ENCODE results near the gene HNRNPA1L2. TPM values are rescaled to one million over a fixed set of nuclear protein-coding genes. Genes with fewer than 3 reads are reported as not detected.

Gene HNRNPA1L2
- total and polyA plus RNA-seq, 8 donors, result 2.9 to 49.6 (median 5.6) TPM; not detected in 2

DNA sequence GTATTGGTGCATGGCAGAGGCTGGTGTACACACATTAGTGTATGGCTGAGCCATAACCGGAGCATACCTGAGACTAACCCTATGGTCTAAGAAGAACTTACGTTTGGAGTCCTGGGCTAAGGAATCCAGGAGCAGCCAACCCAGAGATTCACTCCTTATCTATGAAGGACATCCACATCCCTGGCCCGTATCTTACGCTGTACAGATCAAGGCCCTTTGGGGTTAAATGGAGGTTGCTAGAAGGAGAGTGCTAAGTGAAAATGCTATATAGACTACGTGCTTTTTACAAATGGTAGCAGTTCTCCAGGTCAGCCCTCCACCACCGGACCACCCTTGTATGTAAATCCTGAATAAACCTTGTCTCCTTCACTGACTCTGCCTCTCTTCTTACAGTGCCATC, 8.5 kb downstream of the HNRNPA1L2 start:
- intact Hi-C loops (cut with DNase I; ENCODE audit: low total_unique reads), result no loop called here
- WGBS, 5 donors, result 68 to 82% (median 74%) methylated on average over 6 of the region's 6 CpGs

DNA sequence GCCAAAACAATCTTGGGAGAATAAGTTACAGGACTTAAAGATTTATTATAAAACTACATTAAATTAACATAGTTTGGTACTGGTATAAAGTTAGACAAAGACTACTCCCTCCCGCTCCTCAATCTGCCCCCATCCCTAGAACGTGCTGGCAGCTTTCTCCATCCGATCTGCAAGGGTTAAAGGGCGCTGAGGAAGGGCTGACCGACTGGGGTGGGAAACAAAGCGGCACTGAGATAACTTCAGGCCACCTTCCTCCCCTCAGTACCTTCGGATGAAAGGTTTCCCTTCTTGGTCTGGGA, 9.6 kb downstream of the HNRNPA1L2 start:
- 0 to 1% (median 0%) methylated on average over 7 of the region's 7 CpGs for WGBS, 5 donors

More for the DNA sequence above, 8.5 kb downstream of the HNRNPA1L2 start:
- Histone ChIP-seq H3K27me3 (no peaks in the 10 kb centered on the region), H3K9me3 (no peaks in the 10 kb centered on the region), H3K27ac (no peak overlapping the region), H3K4me1 (peaks cover 13 to 38% (median 30%) of the 10 kb centered on the region in 4 donors), H3K36me3 (peaks cover 0 to 14% (median 11%) of the 10 kb centered on the region in 4 donors), H3K4me3 (peak overlapping the region; percentile 56 to 82 (median 76))
- DNase-seq, result peak in 1 of 2 donors; percentile 10
- TF ChIP-seq, protein P1, sequence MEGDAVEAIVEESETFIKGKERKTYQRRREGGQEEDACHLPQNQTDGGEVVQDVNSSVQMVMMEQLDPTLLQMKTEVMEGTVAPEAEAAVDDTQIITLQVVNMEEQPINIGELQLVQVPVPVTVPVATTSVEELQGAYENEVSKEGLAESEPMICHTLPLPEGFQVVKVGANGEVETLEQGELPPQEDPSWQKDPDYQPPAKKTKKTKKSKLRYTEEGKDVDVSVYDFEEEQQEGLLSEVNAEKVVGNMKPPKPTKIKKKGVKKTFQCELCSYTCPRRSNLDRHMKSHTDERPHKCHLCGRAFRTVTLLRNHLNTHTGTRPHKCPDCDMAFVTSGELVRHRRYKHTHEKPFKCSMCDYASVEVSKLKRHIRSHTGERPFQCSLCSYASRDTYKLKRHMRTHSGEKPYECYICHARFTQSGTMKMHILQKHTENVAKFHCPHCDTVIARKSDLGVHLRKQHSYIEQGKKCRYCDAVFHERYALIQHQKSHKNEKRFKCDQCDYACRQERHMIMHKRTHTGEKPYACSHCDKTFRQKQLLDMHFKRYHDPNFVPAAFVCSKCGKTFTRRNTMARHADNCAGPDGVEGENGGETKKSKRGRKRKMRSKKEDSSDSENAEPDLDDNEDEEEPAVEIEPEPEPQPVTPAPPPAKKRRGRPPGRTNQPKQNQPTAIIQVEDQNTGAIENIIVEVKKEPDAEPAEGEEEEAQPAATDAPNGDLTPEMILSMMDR (IDR thresholded peaks at IDR 0.05), result no peak
- no peak for TF ChIP-seq EP300 (IDR thresholded peaks at IDR 0.05)
- no peak for TF ChIP-seq POLR2A (IDR thresholded peaks at IDR 0.05)
- TF ChIP-seq POLR2AphosphoS5 (IDR thresholded peaks at IDR 0.05), result no peak

DNA sequence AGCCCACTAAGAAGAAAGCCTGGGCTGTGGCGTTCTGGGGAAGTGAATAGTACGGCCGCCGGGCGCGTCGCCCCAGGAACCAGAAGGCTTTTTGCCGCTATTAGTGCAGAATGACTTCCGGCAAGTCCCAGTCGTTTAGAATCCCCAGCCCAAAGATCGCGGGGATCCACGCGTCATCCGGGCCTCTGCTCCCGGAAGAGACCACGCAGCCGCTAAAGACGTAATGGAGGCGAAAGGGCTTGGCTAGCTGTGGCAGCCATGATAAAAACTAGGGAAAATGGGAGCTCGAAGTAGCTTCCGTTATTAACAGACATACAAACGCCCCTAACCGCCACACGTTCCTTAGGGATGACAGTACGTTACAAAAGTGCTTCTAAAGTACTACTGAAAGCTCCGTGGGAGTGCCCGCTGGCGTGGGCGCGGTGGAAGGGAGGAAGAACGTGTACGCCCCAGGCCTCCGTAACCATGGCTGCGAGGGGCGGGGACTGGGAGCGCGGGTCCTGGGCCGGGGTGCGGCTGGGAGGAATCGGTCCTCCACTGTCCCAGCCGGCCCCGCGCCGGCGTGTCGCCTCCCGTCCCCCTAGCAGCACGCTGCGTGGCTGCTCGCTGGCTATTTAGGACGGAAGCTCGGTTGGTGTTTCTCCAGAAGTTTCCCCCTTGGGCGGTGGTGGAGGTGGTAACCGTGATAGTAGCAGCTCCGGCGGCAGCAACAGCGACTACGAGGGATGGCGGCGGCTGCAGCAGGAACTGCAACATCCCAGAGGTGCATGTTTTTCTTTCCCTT, 10.2 kb downstream of the HNRNPA1L2 start, which contains the start of gene SUGT1:
SUGT1 (plus strand) TSS at position 641 of the 784 bp plus-strand sequence; CDS start at position 726, 85 bp downstream.
- Histone ChIP-seq H3K36me3 (peaks cover 0 to 15% (median 13%) of the 10 kb centered on the region in 4 donors), H3K9me3 (no peaks in the 10 kb centered on the region), H3K4me3 (peak within 1 kb of the TSS; percentile 56 to 82 (median 76)), H3K4me1 (peaks cover 13 to 51% (median 36%) of the 10 kb centered on the region in 4 donors), H3K27me3 (no peaks in the 10 kb centered on the region), H3K27ac (peak within 1 kb of the TSS; percentile 91 to 98 (median 97))
- intact Hi-C loops (cut with DNase I; ENCODE audit: low total_unique reads), result no loop called here
- TF ChIP-seq, protein P1 (IDR thresholded peaks at IDR 0.05), result peak in 5 of 7 experiments; percentile 49 to 71 (median 58)
- TF ChIP-seq EP300 (IDR thresholded peaks at IDR 0.05), result no peak
- peak; percentile 90 to 99 (median 95) for TF ChIP-seq POLR2AphosphoS5 (IDR thresholded peaks at IDR 0.05)
- TF ChIP-seq POLR2A (IDR thresholded peaks at IDR 0.05), result peak in 1 of 4 donors; percentile 56
- peak; percentile 98 to 99 for DNase-seq
- 0% methylated on average over 52 to 61 of the region's 61 CpGs for WGBS, 5 donors

More for the DNA sequence above, 9.6 kb downstream of the HNRNPA1L2 start:
- intact Hi-C loops (cut with DNase I; ENCODE audit: low total_unique reads), result no loop called here
- H3K4me3 ChIP-seq, result peak overlapping the region; percentile 56 to 82 (median 76)
- peak overlapping the region; percentile 91 to 98 (median 97) for H3K27ac ChIP-seq
- peaks cover 0 to 14% (median 11%) of the 10 kb centered on the region in 4 donors for H3K36me3 ChIP-seq
- H3K4me1 ChIP-seq, result peaks cover 13 to 49% (median 35%) of the 10 kb centered on the region in 4 donors
- DNase-seq, result no peak
- TF ChIP-seq POLR2A (IDR thresholded peaks at IDR 0.05) (peak in 1 of 4 donors; percentile 11), EP300 (IDR thresholded peaks at IDR 0.05) (no peak), POLR2AphosphoS5 (IDR thresholded peaks at IDR 0.05) (no peak)
- TF ChIP-seq, protein P1 (IDR thresholded peaks at IDR 0.05), result no peak
- H3K9me3 ChIP-seq, result no peaks in the 10 kb centered on the region
- H3K27me3 ChIP-seq, result no peaks in the 10 kb centered on the region

DNA sequence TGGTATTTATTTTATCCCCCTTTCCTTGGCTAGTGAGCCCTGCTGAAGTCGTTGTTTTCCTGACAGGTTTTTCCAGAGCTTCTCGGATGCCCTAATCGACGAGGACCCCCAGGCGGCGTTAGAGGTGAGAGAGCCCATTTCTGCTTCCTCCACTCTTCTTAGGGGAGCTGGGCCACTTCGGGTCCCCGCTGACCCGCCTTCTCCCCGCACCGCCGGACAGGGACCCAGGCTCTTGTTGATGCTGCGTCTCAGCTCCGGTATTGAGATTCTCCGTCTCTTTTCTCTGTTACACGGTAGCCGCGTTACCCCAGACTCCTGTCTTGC, 10.7 kb downstream of the HNRNPA1L2 start:
- H3K4me3 ChIP-seq, result peak overlapping the region; percentile 56 to 82 (median 76)
- DNase-seq, result no peak
- H3K36me3 ChIP-seq, result peaks cover 0 to 20% (median 18%) of the 10 kb centered on the region in 4 donors
- peak overlapping the region; percentile 91 to 98 (median 97) for H3K27ac ChIP-seq
- TF ChIP-seq POLR2A (IDR thresholded peaks at IDR 0.05) (no peak), POLR2AphosphoS5 (IDR thresholded peaks at IDR 0.05) (no peak)
- TF ChIP-seq, protein P1 (IDR thresholded peaks at IDR 0.05), result peak in 1 of 7 experiments; percentile 5
- H3K9me3 ChIP-seq, result no peaks in the 10 kb centered on the region
- WGBS, 5 donors, result 0 to 1% (median 0%) methylated on average over 17 to 18 of the region's 18 CpGs
- H3K4me1 ChIP-seq, result peaks cover 13 to 51% (median 36%) of the 10 kb centered on the region in 4 donors
- no peaks in the 10 kb centered on the region for H3K27me3 ChIP-seq
- intact Hi-C loops (cut with DNase I; ENCODE audit: low total_unique reads), result no loop called here

Measured in stomach (tissue), 9 donors.